Gastrocnemius medialis (tissue), 4 donors: ENCODE measurements around the gene CFLAR.
"Not testable (repeated sequence)": the region's sequence is repeated elsewhere in the genome, so short reads cannot be mapped to it uniquely, and the experiment has no call there.

Source experiments
- CTCF ChIP-seq, 5 experiments: fragments of 450-650 bp in 3 of 5; fragments of 200-600 bp in 2 of 5; sonication (generic) in 2 of 5; IDR thresholded peaks in 4 of 5; conservative IDR thresholded peaks in 1 of 5; 1 replicate in 4 of 5; 2 replicates in 1 of 5; pipeline ENCODE4 v1.5.1; 2016 to 2019; ENCODE audit warnings: antibody characterized with exemption in 5 of 5, mild to moderate bottlenecking in 3 of 5, moderate library complexity in 3 of 5
- POLR2A ChIP-seq, 2 donors: fragments of 450-650 bp; IDR thresholded peaks; one replicate each; pipeline ENCODE4 v1.6.1; 2017; ENCODE audit warnings: antibody characterized with exemption in 2 of 2, mild to moderate bottlenecking in 2 of 2, moderate library complexity in 2 of 2

GRCh38 chr2:201168496-201168895 lies 52.5 kb downstream of the CFLAR start:
- TF ChIP-seq POLR2A (IDR thresholded peaks at IDR 0.05); CTCF (IDR thresholded peaks at IDR 0.05 in 4 of 5, conservative IDR thresholded peaks at IDR 0.05 in 1 of 5): not testable (repeated sequence)
